ENCODE data around the gene ITGA1.
"Not testable (repeated sequence)": the region's sequence is repeated elsewhere in the genome, so short reads cannot be mapped to it uniquely, and the experiment has no call there.

ITGA1 gene

DNA sequence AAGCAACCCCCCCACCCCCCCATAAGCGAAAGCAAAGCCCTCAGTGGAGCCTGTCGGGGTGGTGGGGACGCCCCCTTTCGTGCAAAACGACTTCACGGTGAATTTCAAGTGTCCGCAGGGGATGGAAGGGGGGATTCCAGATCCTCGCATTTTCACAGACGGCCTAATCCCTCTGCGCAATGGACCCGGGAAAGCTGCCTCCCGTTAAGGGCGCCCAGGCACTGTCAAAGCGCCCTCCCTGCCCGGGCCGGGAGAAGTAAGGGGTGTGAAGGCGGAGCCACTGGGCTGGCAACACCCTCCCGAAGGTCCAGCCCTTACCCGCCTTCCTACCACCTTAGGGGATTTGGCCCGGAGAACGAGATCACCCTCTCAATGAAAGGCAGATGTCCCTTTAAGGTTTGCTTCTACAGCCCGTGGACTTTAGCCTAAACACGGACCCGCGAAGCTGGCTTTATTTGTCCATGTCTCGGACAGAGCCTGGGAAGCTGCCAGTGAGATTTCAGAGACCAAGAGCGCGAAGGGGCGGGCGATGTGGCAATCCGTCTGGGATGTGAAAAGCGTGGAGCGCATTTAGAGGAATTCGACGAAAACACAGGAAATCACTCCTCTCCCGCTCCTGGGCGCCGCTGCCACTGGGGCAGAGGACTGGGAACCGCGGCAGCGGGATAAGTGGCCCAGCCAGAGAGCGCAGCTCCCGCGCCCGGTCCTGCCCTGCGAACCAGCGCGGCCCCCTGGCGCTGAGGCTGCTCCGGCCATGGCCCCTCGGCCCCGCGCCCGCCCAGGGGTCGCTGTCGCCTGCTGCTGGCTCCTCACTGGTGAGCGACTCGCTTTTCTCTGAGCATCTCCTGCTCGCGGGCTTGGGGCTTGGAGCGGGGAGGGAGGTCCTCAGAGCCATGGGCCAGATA, at the start of gene ITGA1, which contains the start of gene PELO:
TSS of gene ITGA1 (plus strand) at position 317 of the 905 bp plus-strand sequence. CDS start at position 755, 438 bp downstream.
TSS of gene PELO (plus strand) at position 317 of the 905 bp plus-strand sequence. CDS start 12,479 bp downstream, outside the sequence.
- peak; percentile 12 for DNase-seq

DNA sequence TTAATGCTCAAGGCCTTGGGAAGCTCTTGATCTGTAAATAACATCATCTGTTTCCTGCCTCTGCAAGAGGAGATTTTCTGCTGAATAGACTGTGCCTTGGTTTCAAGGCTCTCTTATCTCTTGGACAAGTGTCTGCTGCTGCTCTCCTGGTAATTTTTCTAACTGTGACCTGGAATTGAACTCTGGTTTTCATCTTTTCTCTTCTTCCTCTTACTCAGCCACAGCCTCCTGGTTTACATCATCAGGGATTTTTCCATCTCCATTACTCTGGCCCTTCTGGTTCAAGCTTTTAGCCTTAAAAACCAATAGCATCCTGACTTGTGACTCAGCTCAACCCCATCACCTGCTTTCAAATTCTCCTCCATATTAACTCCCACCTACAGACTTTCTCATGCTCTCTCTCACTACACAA, 49.6 kb upstream of the ITGA1 start:
- DNase-seq, result no peak

DNA sequence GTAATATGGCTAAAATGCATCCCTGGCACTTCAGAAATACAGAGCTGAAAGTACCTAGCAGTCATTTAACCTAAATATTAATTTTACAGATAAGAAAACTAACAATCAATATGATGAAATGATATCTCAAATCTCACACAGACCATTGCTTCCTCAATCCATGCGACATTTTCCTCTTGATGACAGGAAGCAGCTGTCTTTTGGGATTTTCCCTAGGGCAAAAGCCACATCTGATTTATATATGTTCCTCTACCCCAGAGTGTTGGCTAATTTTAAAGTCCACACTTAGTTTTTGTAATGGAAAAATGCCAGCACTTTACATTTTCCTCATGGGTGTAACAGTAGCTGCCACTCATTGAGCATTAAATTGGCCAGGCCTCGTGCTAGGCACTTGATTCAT, 47.7 kb upstream of the ITGA1 start:
- no peak for DNase-seq

DNA sequence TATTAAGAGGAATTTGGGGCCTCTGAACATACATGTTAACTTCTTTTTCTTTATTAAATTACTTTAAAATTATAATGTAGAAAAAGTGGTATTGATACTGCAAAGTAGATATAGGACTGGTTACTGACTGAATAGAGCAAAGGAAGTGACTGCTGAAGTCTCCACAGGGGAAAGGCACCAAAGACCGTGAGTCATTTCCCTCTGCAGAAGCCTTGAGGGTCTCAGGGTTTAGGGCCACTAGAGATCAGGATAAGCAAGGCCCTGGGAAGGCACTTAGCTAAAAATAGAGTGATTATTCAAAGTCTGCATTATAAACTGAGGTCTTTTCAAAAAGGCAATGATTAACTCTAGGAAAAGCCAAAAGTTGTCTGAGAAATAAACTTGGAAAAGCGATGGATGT, 44.7 kb upstream of the ITGA1 start:
- no peak for DNase-seq

DNA sequence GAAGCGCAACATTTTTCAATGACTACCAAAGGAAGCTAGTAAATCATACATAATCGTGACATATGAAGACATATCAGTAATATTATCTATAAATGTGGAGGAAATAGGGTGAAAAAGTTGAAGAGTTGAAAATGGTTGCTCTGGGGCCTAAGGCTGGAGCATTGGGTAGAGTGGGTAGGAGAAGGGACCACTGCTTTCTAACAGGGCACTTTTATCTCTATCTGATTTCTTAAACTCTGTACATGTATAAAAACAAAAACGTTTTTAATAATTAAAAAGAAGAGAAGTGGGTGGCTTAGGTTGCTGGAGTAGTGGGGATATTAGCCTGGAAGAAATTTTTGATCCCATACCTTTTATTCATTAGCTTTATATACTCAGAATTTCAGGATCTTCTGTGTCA, 44.2 kb upstream of the ITGA1 start:
- DNase-seq, result no peak

DNA sequence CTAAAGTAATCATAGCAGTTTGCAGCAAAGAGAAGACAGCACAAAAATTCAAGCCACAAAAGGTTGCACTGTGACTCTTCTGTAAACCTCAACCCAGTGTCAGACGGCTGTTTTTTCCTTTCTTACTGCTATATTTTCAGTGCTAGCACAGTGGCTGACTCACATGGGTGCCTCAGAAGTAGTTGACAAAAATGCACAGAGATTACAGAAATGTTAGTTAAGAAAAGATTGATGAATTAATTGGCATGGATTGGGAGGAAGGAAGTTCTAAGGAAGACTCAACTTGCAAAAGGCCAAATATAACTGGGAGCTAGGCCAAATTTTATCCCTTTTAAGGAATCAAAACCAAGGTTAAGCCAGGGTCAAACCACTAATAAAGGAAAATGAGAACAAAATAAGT, 43.7 kb upstream of the ITGA1 start:
- DNase-seq, result no peak

DNA sequence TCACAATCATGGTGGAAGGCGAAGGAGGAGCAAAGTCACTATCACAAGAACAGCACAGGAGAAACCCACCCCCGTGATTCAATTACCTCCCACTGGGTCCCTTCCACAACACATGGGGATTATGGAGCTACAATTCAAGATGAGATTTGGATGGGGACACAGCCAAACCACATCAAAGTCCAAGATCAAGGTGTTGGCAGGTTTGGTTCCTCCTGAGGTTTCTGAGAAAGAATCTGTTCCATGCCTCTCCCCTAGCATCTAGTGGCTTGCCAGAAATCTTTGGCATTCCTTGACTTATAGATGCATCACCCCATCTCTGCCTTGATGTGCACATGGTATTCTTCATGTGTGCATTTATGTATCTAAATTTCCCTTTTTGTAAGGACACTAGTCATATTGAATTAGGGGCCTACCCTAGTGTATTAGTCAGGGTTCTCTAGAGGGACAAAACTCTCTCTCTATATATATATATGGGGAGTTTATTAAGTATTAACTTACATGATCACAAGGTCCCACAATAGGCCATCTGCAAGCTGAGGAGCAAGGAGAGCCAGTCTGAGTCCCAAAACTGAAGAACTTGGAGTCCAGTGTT, 42.8 kb upstream of the ITGA1 start:
- not testable (repeated sequence) for DNase-seq

DNA sequence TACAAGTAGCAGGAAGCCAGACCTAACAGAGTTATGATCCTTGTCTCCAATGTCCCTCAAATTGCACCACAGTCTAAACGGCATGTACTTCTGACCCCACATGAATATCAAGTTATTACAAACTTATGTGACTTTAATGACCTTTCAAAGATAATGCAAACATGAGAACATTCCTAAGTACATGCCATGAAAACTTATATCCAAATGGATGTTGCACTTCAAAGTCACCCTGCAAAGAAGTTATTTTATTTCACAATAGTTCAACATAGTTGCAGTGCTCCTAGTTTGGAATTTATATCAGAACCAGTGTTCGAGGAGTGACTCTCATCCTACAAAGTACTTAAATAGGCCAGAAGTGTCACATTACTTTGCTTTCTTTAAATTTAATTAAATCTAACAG, 41.2 kb upstream of the ITGA1 start:
- DNase-seq, result no peak

DNA sequence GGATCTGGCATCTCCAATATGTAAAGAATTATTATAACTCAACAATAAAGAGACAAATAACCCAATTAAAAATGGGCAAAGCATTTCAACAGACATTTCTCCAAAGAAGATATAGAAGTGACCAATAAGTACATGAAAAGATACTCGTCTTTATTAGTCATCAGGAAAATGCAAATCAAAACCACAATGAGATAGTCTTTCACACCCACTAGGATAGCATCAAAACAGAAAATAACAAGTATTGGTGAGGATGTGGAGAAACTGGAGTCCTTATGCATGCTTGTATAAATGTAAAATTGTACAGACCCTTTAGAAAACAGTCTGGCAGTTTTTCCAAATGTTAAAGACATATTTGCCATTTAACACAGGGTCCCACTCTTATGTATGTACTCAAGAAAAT, 39.1 kb upstream of the ITGA1 start:
- DNase-seq, result no peak

DNA sequence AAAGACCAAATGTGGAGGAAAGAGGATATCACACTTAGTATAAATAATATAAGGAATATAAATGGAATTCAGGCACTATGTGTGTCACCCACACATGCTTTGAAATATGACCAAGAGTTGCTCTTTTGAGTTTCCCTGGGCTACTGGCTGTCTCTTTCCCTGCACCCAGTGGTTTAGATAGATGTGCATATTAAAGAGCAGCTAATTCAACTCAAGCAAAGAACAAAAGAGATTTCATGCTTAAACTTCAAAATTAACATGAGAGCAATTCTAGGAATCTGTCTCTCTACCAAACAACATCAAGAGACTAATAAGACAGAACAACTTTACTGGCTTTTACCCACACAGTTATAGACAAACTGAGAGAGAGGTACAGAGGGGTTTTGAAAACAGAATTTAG, 38.0 kb upstream of the ITGA1 start:
- DNase-seq, result no peak

DNA sequence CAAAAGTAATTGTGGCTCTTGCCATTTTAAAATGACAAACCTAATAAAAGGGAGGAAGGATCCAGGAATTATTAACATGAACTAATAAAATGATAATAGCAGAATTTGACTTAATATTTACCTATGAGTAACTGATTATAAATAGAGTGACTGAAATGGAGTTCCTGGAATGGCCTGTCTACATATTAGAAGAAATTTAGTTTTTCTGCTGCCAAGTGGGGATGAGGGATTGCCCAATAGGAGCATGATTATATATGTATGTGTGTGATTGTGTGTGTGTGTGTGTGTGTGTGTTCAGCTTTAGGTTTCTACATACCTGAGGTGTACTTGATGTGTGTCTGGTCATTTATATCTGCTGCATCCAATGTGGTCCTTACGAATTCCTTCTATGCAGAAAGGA, 36.6 kb upstream of the ITGA1 start:
- DNase-seq, result no peak

DNA sequence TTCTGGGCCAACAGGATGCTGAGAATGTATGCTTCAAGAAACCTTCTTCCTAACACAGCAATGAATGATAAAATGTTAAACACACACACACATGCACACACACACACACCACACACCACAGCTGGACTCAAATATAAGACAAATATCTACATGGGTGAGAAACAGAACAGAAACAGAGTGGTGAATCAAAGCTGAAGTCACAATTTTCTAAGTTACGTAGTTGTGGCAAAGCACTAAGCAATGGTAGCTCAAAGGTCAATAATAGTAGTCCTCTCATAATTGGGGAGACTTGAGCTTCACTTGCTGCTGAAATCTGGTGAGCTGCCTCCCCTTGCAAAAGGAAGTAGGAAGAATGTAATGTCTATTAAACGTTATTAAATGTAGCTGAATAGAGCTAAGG, 33.7 kb upstream of the ITGA1 start:
- DNase-seq, result no peak

DNA sequence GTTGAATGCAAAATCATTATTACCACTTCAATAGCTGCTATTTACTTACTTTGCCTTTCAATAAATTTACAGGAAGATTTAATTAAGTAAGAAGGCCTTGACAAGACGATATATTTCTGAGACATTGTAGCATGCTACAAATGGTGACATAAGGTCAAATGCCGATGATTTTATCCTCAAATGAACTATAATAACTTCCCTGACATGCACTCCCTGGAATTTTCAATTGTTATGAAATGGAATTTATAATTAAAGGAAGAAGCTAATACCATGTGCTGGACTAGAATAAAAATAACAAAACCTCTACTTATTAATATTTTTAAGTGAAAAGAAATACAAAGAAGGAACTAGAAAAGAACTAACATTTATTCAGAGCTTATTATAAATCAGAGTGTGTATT, 30.2 kb upstream of the ITGA1 start:
- no peak for DNase-seq

DNA sequence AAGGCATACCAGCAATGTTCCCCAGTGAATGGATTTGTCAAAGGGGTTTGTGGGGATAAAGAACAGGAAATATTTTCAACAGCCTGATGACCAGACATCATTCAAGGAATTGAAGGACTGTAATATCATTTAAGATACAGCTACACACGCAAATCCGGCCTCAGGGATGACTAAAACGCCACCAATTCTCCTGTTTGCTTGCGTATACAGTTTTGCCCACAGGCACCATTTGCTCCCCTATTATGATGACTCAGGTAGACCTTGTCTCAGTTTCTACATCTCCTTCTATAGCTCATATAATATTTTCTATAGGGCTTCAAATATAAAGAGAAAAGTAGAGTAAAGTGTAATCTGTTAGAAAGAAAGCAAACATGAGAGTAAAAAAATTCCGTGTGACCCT, 29.7 kb upstream of the ITGA1 start:
- DNase-seq, result no peak

DNA sequence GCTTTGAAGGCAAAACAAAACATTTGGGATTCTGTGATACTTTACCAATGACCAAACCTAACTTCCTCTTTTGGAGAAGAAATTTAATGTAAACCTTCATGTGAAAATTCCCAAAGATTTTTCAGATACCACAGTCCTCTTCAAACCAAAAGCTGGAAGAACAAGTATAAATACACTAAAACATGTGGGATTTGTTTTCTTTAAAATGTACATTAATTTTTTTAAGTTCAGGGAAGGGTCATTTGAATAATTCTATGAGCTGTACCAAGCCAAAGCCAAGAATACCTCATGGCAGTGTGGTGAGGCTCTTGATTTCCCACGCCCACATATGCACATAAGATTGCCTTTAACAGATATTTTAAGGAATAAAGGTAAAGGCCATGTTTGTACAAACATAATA, 28.4 kb upstream of the ITGA1 start:
- no peak for DNase-seq

DNA sequence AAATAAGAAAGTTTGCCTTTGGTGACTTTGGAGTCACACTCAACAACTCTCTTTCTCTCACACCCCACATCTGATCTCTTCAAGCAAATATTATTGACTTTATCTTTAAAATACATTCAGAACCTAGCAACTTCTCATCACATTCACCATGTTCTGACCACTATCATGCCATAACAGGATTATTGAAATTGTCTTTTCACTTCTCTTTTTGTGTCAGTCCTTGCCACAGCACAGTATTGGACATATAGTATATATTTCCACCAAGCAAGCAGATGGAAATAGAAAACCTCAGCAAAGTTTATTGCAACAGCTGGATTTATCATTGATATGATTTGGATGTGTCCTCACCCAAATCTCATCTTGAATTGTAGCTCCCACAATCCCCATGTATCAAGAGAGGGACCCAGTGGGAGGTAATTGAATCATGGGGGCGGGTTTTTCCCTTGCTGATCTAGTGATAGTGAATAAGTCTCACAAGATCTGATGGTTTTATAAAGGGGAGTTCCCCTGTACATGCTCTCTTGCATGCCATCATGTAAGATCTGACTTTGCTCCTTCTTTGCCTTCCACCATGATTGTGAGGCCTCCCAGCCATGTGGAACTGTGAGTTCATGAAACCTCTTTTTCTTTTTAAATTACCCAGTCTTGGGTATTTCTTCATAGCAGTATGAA, 26.9 kb upstream of the ITGA1 start:
- no peak for DNase-seq

DNA sequence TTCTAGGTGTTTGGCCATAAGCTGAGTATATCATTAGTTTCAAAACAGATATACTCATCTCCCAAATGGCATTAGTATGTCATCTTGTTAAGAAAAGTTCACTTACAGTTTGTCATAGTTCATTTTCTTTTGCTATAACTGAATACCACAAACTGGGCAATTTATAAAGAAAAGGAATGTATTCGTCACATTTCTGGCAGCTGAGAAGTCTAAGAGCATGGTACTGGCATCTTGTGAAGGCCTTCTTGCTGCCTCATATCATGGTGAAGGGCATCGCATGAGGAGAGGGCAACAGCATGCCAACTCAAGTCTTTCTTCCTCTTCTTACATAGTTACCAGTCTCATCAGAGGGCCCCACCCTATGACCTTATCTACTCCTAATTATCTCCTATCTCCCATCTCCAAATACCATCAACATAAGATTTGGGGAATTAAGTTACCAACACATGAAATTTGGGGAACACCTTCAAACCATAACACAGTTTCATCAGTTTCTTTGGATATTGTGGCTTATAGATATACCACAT, 20.4 kb upstream of the ITGA1 start:
- DNase-seq, result no peak

DNA sequence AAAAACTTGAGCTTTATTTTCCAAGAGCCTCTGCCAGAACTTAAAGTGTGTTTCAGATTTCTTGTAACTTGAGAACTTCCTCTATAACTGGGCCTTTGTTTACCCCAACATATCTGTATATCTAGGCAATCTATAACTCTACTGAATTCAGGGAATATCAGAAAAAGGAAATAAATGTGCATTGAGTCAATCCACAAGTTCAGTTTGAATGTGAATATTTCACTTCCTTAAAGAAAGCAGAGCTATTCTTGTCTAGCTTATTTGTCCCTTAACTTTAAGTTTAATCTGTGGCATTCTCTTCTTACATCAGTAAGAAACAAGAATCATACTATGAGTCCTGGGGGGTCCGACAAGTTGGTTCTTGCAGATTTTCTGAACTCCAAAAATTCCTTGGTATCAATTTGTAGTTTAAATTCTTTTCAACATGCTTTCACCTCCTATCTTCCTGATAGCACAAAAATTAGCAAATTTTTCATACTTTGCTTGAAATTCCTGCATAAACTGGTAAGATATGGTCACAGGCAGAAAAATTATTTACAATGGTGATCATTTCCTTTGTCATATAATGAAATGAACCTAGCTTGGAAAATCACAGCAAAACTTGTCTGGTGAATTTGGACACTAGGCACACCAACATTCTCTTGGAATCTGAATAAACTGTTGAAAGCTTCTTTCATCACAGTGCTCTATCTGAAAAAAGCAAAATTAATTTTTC, 19.8 kb upstream of the ITGA1 start:
- no peak for DNase-seq

DNA sequence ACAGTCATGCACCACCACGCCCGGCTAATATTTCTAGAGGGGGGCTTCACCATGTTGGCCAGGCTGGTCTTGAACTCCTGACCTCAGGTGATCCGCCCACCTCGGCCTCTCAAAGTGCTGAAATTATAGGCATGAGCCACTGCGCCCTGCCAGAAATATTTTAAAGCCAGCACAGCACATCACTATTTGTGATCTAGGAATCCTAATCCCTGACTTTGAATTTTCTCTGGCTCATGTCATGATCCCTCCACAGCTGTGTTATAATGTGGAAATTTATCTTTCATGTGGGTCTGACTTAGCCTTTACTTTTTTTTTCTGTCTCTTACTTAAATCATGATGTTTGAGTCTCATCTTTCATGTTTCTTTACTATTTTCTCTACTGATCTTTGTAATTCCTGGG, 18.7 kb upstream of the ITGA1 start:
- no peak for DNase-seq

DNA sequence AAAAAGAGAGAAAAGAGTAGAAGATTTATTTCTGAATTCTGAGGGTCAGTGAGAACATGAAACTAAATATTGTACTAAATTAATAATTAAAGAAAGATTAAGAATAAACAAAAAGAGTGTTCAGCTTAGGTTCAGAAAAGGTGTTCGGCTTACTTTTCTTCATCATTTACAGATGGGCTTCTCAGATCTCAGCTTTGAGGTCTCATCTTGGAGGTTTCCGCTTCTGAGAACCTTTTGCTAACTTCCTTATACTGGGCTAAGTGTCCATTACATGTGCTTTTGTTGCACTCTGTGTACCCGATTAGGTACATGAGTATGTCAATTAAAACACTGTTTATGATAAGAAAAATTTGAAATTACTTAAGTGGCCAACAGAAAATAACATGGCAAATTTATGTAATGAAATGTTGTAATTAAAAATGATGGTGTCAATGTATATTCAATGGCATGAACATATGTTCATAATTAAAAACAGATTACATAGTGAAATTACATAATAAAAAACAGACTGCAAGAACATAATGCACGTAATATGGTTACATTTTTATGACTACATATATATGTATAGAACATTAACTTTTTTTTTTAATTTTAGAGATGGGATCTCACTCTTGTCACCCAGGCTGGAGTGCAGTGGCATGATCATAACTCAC, 17.3 kb upstream of the ITGA1 start:
- no peak for DNase-seq

DNA sequence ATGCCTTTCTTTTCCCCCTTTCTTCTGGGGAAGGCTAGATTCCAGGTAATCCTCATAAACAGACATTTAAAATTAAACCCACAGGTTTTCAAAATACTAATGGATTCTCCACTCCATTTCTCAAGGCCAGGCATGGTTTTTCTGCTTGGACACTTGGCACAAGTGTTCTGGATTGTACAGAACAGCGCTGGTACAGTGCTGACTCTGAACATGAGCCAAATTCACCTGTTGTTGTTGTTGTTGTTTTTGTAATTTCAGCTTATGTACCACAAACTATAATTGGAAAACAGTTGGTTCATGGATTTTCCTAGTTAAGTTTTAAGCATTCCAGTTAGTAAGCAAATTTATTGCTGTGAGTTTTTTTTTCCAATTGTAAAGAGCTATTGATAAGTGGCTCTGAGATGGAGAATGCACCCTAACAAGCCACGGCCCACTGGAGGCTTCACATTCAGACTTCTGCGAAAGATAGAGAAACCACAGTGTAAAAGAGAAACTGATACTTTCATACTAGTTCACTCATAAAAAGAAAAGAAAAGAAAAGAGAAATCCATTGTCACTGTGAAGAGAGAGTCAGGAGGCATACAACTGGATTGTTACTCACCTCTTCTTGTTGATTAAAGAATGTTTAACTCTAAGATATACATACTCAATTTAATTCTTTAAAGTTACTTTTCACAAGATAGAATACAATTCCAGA, 16.2 kb upstream of the ITGA1 start:
- DNase-seq, result no peak

DNA sequence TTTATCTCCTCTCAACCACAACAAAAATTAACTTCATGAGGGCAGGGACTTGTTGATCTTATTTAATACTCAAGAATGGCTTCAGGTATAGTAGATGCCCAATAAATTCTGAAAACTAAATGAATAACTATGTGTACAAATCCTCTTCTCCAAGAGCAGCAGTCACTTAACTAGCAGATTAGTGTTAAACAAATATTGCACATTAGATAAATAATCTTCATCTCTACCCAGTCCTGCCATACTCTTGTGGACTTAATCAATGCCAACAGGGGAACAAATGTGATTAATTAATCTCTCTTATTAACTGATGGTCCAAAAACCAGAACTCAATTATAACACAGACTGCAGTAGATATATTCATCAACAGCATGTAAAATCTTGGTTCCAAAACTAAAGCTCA, 15.0 kb upstream of the ITGA1 start:
- DNase-seq, result no peak

Measured in activated CD4-positive, alpha-beta T cell treated with anti-CD3 and anti-CD28 coated beads for 1 hour (primary cell).